GM12801 (cell line): Measurements from ENCODE around the gene IL24.

Experiments used
- CTCF ChIP-seq: IDR thresholded peaks from one replicate; pipeline ENCODE4 v1.5.1; 2011; ENCODE audit warnings: control low read depth; ENCODE audit not compliant: insufficient read length; ENCODE audit errors: extremely low read depth

Gene IL24

GRCh38 chr1:206916000-206916709 is 18.9 kb downstream of the IL24 start:
- no peak for TF ChIP-seq CTCF

GRCh38 chr1:206918076-206918475 is 20.8 kb downstream of the IL24 start:
- no peak for TF ChIP-seq CTCF

GRCh38 chr1:206921772-206922265 is 24.6 kb downstream of the IL24 start, which contains the start of gene FCMR:
FCMR (minus strand) TSS chr1:206921941; CDS start chr1:206921854, 87 bp downstream.
- no peak for TF ChIP-seq CTCF

- no peak for TF ChIP-seq CTCF
These were observed 25.3 kb downstream of the IL24 start for GRCh38 chr1:206922524-206922923.

GRCh38 chr1:206923009-206923960 is 26.0 kb downstream of the IL24 start:
- no peak for TF ChIP-seq CTCF

GRCh38 chr1:206924592-206925105 is 27.4 kb downstream of the IL24 start:
- TF ChIP-seq CTCF: no peak
